HTERT RPE-1 (cell line): ENCODE data around the gene ATP8A2.
"Not testable (repeated sequence)": the region's sequence is repeated elsewhere in the genome, so short reads cannot be mapped to it uniquely, and the experiment has no call there.

Experiments used
- in situ Hi-C: fragments of 300-500 bp; cut with MboI; formaldehyde crosslinking; loops from 4 replicates; pipeline ENCODE4 v1.14.3; 2020; ENCODE audit warnings: low sequenced_read_pairs

Gene ATP8A2

DNA sequence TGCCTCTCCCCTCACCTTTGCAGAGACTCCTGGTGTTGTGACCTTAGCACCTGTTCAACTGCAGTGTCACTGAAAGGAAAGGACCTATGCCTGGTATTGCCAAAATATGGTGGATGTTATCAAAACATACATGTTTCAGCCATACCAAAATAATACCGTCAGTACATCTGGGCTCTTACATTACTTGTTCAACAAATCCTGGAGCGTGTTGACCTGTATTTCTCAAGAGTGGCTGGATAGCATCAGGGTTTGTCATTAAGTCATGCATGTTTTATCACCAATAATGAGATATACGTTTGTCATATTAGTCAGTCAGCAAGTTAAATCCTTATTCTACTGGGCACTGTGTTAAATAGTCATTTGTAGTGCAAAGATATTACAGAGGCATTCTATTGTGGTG, 389.3 kb downstream of the ATP8A2 start:
- in situ Hi-C loops = no loop called here

DNA sequence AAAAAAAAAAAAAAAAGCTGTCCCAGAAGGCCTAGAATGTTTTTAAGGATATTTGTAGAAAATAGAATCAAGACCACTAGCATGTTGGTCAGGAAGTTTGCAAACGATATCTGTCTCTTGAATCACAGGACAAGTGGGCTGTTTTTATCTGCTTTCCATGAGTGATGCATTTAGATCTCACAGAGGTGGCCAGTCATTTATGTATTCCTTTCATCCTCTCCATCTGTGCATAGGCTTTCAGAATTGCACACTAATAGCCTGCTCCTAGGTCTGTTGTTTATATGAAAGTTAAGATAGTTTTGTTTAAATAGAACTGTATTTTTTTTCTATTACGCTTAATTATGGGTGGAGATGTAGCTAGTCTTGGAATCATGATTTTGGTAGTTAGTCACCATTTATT, 390.5 kb downstream of the ATP8A2 start:
- in situ Hi-C loops = no loop called here

DNA sequence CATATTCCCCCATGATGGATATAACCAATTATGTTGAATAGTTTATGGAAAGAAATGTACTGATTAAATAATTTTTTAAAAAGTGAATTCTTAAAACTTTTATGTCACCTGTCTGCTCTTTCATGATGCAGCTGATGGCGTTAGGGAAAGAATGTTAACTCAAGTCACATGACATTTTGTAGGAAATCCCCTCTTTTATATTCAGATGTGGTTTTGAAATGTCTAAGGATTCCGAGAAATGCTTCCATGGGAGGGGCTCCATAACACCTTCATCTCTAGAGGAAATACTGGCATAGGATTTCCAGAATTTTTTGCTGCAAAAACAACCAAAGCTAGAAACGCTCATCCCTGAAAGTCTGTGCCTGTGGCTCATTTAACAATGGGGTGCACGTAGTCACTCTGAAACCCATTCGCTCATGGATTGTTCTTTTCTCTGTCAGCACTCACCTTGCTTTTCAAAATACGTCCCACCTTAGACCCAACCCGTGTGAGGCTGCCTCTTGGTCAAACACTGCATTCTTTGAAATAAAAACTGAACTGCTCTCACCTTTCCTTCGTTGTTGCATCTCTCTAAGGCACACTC, 391.1 kb downstream of the ATP8A2 start:
- in situ Hi-C loops = no loop called here

GRCh38 chr13:25764378-25764777, 392.6 kb downstream of the ATP8A2 start:
- in situ Hi-C loops = no loop called here

DNA sequence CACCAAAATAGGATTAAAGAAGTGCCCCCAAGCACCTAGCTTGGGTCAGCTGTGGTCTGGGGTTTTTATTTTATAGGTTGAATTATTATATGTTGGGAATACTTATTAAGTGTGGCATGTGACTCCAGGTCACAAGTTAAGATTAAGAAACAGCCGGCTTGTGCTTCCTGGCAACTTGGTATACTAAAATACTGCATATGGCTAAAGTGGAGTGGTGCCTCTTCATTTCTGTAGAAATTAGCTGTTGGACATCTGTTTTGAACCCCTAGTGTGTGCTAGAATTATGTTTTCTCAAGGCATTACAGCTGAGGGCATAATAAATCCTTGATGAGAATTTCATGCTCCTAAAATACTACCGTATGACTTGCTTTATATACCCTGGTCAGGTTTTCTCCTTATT, 393.5 kb downstream of the ATP8A2 start:
- in situ Hi-C loops = no loop called here

DNA sequence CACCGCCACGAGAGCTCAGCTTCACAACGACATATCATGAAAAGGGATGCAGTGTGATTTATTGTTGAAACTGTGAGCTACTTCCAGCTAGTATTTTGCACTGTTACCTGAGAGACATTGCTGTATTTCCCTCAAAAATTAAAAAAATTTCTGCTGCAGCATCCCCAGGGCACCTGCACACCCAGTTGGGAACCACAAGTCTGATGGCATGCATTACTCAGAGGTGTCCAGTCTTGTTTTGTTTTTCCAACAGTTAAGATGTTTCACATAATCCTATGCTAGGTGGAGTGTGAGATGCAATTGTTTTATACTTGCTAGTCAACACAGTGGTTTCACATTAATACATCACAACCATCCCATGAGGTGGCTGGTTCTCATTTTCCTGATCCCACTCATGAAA, 394.8 kb downstream of the ATP8A2 start:
- in situ Hi-C loops = no loop called here

DNA sequence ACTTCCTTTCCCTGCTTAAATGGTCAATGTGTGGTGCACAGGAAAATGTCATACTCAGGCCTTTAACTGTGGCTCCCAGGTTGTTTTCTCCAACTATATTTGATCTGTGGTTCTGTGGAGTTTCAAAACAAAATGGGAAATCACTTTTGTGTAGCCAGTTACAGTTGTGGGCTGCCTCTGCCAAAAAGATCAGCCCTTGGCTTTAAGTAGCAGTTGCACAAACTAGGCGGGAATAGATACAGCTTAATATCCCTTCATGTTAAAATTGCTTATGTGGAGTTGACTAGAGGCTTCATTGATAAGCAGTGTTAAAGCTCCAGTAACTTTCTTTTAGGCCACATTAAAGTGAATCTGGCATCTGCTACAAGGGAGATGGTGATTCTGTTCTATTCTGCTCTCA, 395.2 kb downstream of the ATP8A2 start:
- in situ Hi-C loops = no loop called here

GRCh38 chr13:25768376-25768775, 396.6 kb downstream of the ATP8A2 start:
- in situ Hi-C loops = no loop called here

DNA sequence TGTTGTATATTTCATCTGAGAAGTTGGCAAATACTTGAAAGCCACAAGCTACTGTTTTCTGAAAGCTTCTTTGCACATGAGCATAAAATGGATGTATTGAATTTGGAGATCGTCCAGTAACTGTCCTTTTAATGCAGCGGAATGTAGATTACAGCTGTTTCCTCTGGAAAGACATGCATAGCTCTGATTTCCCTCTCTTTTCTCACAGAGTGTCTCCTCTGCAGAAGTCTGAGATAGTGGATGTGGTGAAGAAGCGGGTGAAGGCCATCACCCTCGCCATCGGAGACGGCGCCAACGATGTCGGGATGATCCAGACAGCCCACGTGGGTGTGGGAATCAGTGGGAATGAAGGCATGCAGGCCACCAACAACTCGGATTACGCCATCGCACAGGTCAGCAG, 397.1 kb downstream of the ATP8A2 start:
- in situ Hi-C loops = no loop called here

DNA sequence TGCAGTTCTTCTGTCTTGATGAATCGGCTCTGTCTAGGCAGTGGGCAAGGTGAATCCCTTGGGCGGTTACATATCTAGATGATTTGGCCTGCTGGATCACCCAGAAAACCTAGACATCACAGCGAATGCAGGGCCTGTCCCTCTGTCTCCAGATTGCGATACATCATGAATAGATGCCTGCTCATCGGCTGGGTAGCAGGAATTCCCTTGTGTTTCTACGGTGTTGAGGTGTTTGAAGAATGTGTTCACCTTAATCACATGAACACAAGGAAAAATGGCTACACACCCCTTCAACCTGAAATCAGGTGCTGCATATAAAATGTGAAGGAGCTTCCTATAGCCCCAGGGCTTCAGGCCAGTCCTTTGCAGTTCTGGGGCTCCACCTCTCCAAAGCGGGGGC, 398.8 kb downstream of the ATP8A2 start:
- in situ Hi-C loops = no loop called here

DNA sequence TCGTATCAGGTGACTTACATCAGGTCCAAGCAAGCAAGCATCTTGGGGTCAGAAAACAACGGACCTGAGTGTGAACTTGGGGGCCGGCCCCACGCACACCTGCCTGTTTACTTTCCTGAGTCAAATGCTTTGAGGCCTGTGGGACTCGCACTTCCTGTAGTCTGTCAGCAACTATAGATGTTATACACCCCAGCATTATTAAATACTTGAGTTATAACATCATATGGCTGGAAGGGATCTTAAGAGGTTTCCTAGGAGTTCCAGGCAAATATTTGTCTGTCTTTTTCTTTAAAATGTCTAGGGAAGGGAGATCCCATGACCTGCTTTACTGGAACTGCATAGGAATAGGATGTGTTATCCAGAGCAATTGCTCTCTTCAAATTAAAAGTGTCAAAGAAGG, 399.4 kb downstream of the ATP8A2 start:
- in situ Hi-C loops = no loop called here

- in situ Hi-C loops = no loop called here
Measured at GRCh38 chr13:25771641-25772478, 400.1 kb downstream of the ATP8A2 start.

DNA sequence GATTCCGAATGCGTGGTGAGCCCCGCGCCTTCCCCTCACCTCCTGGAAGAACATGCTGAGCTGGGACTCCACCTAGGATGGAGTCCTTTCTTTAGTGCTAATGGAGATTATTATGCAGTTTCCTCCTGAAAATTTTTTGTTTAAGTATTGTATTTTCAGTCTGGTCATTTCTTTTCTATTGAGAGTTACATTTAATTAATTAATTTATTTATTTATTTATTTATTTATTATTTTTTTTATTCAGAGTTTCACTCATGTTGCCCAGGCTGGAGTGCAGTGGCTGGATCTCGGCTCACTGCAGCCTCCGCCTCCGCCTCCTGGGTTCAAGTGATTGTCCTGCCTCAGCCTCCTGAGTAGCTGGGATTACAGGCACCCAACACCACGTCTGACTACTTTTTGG, 400.8 kb downstream of the ATP8A2 start:
- in situ Hi-C loops = not testable (repeated sequence)

GRCh38 chr13:25774056-25774455, 402.3 kb downstream of the ATP8A2 start:
- in situ Hi-C loops = not testable (repeated sequence)

- in situ Hi-C loops = no loop called here
Measured at GRCh38 chr13:25775275-25775674, 403.5 kb downstream of the ATP8A2 start.

DNA sequence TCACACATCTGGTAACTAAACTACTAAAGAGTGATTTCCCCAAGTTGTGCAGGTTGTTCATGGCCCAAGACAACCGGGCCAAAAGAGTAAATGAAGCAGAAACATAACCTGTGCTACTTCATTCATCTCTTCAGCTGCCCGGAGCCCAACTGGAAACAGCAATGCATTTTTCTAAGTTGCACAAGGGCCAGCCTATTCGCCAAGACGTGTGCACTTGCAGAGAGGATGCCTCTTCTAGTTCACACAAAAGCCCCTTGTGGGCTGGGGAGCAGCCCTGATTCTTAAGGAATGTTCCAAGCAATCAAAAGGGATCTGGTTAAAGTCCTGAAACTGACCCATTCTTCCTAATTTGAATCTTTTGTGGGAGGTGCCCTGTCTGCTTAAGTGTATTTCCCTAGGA, 404.2 kb downstream of the ATP8A2 start:
- in situ Hi-C loops = no loop called here

DNA sequence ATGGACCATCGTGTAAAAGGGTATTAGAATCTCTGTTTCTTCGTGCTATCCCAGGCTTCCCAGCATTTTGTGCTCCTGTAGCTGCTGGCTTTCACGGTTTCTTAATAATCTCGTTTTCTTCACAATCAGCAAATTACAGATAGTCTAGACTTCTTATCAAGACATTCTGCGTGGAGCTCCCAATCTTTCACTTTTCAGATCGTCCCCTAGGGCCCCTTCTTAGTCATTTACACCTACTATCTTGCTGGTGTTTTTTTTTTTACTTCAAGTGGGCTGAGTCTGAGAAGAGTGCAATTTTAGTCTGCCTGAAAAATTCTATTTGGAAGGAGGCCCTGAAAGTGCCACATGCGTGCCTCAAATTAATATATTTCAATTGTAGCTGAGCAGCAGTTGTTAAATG, 404.9 kb downstream of the ATP8A2 start:
- in situ Hi-C loops = no loop called here

GRCh38 chr13:25777509-25777908, 405.7 kb downstream of the ATP8A2 start:
- in situ Hi-C loops = no loop called here

DNA sequence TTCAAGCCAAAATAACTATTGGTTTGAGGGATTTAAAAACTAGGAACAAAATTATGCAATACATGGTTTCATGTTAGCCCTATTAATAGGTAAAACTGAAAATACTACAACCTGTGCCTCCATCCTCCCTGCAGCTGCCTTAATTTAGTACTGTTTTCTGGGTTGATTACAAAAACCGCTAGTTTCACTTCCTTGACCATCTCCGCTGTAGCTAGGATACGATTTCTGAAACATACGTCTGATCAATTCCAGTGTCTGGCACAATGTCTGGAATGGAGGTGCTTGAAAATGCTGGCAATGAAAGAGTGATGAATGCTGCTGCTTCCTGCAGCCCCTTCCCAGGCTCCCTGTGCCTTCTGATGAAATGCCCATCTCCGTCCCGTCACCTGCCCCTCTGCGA, 406.6 kb downstream of the ATP8A2 start:
- in situ Hi-C loops = no loop called here

DNA sequence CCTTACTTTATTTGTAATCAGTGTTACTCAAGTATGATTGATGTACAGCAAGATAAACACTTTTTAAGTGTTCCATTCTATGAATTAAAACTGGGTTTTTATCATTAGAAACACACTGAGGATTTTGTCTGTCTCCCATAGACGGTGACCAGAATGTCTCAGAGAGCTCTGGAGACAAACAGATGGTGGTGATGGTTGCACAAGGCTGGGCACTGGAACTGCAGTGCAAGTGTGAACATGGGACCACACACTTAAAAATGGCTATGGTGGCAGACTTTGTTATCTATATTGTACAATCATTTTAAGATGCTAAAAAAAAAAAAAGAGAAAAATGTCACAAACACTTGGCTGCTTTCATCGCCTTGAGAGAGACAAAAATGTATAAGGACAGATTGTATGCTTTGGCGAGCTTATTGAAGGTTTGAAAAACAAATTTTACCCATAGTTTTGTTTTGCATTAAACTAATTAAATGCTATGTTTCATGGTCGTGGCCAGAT, 407.1 kb downstream of the ATP8A2 start:
- in situ Hi-C loops = no loop called here

- in situ Hi-C loops = no loop called here
Measured at GRCh38 chr13:25783076-25783475, 411.3 kb downstream of the ATP8A2 start.

DNA sequence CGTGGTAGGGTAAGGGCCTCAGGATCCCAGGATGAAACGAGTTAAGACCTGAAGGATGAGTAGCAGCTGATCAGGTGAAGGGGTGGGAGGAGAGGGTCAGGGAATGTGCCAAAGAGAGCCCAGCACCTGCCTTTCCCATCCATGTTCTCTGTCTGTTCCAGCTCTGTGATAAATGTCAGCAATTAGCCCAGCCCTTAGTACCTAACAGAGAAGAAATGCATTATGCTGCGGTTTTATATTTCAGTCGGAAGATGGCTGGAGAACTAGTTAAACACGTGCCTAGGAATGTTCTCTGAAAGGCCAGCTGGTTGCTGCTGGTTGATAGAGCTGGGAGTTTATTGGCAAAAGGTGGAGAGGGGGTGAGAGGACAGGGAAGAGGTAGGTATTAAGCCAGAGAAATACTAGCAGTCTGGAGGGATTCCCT, 411.8 kb downstream of the ATP8A2 start:
- in situ Hi-C loops = no loop called here
